GM18511 (cell line): Measurements from ENCODE around the gene PDCD11.
"Not testable (repeated sequence)": the region's sequence is repeated elsewhere in the genome, so short reads cannot be mapped to it uniquely, and the experiment has no call there.

Experiments
- ATAC-seq: cut with Tn5 transposase; IDR thresholded peaks from one replicate; pipeline ENCODE4 v1.9.1; 2021; ENCODE audit warnings: mild to moderate bottlenecking, moderate library complexity; ENCODE audit not compliant: unreplicated experiment

The PDCD11 gene

DNA sequence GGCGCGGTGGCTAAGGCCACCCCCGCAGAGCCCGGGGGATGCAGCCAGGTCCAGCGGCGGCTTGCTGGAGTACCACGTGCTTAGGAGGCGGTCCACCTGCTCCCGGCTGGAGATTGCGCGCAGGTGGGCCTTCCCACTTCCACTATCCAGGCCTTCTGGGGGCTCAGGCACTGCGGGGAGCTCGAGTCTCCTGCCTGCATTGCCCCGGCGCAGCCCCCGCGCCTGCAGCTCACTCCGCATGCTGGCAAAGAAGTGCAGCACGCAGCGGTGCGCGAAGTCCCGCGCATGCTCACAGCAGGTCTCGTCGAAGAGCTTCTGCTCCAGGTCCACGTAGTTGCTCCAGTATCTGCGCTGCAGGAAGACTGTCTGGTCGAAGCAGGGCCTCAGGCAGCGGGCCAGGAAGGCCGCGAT is 76.8 kb downstream of the PDCD11 start:
- no peak for ATAC-seq

DNA sequence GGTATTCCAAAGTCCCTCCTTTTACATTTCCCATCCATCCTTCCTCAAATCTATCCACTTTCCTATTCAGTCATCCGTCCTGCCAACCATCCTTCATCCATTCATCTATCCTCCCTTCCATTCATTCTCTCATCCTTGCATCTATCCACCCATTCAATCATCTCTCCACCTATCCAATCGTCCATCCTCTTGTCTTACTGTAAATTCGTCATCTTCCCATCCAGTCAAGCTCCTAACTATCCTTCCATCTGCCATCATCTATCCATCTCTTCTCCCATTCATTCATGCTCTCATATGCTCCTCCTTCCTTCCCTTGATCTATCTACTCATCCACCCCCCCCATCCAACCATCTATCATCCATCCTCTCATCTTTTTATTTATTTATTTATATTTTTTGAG is 77.7 kb downstream of the PDCD11 start:
- no peak for ATAC-seq

DNA sequence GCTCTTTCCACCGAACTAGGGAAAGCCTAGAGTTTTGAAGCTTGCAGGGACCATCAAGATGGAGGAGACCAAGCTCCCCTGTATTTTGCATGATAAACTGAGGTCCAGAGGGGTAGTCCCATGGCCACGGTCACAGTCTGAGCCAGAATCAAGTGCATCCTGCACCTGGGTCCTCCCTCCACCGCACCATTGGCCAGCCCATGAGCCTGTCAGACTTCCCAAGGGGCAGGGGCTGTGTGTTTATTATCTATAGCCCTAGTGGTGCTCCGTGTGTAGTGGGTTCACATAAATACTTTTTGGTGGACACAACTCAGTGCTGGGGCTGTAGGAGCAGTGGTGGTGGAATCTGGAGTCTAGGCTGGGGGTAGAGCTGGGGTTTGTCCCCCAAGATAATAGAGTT is 79.0 kb downstream of the PDCD11 start:
- ATAC-seq, result no peak

DNA sequence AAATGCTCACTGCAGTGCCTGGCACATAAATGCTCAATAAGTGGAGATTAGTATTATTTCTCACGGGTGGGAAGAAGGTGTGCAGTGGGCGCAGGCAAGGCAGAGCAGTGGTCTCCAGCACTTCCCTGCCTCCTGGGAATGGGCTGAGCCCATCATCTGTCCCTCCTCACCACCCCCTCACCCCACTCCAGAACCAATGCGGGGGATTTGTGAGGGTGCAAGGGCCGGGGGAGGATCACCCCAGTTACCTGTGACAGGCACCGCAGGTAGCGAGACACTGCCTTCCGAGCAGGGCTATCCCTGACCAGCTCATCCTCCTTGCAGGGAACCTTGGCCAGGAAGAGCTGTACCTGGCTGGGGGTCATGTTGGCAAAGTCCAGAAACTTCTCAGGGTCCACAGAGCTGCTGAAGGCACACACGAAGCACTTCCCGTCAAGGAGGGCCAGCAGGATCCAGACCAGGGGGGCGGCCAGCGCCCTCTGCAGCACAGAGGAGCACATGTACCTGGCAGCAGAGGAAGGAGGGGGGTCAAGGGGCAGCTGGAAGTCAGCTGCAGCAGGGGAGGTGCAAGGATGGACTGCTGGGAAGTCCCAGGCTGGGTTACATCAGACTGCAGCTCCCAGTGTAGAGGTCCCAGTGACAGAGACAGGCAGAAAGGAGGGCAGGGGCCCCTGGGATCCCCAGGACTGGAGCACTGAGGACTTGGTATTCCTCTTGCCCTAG is 79.8 kb downstream of the PDCD11 start:
- peak; percentile 45 for ATAC-seq

DNA sequence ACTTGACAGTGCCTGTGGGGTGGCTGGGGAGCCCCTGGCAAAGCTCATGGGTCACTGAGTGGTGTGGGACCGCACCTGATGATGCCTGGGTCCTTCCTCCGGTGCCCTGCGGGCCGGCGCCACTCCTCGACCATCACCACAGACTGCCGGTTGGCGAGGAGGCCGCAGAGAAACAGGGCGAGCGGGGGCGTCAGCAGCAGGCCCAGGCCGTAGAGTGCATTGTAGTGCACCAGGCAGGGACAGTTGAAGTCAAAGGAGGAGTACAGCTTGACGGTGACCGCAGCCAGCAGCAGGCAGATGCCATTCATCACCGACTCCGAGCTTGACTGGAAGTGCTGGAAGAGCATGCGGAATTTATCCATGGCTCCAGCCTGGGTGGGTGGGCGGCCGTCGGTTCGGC is 82.2 kb downstream of the PDCD11 start:
- ATAC-seq, result no peak

DNA sequence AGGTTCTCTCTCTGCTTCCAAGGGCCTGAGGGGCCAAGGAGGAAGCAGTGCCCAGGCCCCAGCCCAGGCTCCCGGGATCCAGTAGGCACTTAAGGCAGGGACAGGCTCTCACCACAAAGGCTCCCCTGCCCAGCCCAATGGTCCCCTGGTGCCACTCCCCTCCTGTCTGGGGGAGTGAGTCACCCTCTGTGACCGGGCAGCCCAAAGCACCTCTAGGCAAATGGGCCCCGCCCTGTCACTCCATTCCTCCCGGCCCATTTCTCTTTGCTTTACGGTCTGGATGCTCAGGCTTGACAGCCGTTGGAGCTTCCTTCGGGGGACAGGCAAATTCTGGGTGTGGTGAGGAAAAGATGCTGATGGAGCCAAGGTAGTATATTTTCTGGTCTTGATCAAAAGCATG is 82.7 kb downstream of the PDCD11 start, which contains the start of gene CALHM3:
Gene CALHM3, minus strand, starts transcription at position 106 of the 400 bp plus-strand sequence. CDS start 208 bp downstream, outside the sequence.
- ATAC-seq, result no peak

DNA sequence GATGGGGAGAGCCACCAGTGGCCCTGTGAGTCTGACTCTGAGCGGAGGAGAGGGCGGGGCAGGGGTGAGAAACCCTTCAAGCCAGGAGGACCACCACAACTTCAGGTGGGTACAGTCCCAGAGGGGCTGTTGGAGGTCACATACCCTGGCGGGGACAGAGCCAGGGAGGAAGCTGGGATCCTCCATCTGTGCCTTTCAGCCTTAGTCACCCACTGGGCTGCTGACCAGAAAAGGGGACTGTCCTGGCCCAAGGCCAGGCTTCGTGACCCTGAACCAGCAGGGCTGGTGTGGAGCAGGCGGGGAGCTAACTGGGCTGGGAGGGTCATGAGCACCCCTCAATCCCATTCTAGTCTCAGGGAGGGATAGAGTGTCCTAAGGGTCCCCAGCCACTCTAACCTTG is 84.1 kb downstream of the PDCD11 start:
- ATAC-seq, result no peak

DNA sequence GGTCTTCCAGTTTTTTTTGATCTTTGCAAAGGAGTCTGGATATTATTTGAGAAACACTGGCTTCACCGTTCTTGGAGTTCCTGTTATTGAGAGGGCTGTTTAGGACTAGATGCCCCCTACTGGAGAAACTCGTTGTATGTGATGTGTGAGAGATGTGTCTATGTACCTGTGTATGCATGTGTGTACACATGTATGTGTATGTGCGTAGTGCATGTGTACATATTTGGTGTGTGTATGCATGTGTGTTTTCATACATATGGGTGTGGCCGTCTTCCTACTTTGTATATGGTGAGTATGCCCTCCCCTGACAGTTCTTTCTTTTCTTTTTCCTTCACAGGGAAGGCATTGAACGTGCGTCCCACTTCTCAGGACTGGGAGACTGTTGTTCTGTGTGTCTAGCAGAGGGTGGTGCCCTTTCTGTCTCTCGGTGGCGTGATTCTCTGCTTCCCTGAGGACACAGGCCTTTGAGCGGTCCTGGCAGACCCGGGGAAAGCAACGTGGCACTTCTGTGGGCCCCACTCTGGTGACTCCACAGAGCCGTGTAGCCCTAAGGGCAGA is 85.6 kb downstream of the PDCD11 start:
- peak; percentile 67 for ATAC-seq

DNA sequence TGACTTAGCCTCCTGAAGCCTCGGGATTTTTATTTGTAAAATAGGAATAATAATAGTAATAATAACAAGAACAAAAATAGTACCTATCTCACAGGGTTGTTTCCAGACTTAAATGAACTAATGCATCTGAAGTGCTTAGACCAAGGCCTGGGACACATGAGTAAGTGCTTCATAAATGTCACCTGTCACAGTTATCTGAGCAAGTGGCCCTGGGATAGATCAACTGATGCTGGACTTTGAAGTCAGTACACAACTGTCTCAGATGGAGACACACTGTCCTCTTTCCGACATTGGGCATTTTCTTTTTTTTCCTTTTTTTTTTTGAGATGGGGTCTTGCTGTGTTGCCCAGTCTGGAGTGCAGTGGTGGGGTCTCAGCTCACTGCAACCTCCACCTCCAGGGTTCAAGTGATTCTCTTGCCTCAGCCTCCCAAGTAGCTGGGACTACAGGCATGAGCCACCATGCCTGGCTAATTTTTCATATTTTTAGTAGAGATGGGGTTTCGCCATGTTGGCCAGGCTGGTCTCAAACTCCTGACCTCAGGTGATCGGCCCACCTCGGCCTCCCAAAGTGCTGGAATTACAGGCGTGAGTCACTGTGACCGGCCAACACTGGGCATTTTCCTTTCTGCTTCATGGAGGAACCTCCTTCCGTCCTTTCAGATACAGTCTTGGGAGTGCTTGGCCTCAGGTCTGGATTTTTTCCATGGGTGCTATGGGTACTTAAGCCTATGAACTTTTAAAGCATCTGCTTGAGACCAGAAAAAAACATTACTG is 90.4 kb downstream of the PDCD11 start:
- ATAC-seq, result not testable (repeated sequence)

DNA sequence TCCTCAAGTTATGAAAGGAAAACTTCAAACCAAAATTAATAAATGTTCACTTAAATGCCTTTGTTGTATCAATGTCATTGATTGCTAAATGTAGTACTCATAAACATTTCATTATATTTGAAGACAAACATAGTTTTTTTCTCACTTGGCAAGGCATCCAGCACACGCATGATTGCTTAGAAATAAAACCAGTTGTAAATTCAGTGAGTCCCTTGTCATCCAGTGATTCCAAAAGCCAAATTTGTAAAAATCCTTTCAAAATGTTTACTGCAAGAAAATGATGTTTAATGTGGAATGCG is 90.9 kb downstream of the PDCD11 start:
- no peak for ATAC-seq

DNA sequence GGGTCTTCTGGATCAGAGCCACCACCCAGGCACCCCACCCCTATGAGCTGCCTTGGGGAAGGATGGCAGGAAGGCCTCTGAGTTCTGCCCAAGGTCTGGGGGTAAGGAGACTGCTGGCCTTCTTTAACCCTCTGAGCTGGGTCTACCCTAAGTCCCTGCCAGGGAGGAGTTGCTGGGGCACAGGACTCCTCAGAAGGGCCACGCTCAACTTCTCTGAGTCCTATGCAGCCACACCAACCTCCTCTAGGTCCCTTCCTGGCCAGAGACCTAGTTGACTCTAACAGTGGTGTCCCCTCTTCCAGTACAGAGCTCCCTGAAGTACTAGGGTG is 94.5 kb downstream of the PDCD11 start:
- ATAC-seq, result peak; percentile 35

DNA sequence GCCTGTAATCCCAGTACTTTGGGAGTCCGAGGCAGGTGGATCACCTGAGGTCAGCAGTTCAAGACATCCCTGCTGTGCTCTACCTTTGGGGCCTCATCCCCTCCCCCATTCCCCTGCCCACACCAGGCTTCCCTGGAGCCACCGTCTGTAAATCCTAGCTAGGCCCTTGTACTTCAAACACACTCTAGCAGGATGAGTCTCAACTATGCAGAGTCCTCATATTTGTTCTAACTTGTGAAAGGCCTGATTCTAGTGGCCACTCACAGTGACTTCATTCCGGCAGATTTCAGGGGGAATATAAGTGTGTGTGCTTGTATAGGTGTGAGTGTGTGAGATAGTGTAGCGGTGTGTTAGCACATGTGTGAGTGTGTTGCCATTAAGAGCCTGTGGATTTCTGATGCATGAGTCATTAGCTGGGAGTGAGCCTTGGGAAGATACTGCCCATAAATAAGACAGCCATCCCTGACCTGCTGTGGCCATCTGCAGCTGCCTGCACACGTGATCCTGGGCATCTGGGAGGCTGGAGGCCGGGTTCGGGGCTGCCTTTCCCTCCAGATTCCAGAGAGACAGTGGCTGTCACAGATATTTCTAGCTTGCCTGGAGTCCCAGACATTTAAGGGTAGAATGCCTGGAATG is 95.4 kb downstream of the PDCD11 start:
- ATAC-seq, result no peak

DNA sequence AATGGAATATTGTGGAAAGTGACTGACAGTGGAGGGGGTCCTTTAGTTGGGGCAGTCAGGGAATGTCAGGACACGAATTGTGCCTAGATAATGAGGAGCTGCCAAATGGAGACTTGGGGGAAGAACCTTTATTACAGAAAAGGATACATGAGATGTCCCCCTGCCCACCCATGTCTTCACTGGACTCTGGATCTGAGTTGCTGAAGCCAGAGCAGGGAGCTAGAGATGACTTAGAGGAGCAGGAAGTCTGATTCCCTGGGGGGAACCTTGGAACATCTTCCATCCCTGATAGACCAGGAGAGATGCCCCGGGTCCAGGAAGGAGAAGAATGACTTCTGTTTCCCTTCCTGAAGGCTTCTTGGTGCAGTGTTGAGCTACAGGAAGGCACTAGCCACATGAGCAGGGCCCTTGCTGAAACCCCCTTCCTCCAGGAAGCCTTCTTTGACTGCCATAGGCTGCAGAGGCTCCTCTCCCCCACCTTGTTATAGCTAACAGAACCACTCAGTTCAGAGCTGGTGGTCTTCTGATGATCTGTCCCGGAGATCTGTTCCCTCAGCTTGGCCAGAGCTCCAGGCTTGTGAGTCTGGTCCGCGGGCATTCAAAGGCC is 96.3 kb downstream of the PDCD11 start:
- no peak for ATAC-seq

DNA sequence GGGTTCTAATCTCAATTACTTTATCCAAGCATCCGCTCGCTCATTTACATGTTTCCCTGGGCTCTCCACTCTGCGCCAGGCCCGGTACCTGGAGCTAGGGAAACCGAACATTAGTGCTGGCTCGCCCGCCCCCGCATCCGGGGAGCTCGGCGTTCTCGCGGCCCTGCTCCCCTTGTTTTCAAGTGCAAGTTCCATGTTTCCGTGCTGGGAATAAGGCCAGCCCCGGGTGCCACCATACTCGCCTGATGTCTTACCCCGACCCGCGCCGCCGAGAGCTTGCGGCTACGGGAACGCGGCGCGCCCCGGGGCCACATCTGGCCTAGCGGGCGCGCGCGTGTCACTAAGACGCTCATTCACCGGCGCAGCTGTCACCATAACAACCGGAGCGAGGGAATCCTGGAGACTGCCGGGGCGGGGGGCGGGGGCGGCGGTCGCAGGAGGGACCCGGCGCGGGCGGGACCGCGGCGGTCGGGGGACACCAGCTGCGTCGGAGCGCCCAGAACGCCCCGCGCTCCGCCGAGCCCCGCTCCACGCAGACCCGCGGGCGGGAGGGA is 97.0 kb downstream of the PDCD11 start, which contains the start of gene NEURL1:
Gene NEURL1, plus strand, starts transcription at position 344 of the 554 bp plus-strand sequence. CDS start 683 bp downstream, outside the sequence.
- no peak for ATAC-seq

DNA sequence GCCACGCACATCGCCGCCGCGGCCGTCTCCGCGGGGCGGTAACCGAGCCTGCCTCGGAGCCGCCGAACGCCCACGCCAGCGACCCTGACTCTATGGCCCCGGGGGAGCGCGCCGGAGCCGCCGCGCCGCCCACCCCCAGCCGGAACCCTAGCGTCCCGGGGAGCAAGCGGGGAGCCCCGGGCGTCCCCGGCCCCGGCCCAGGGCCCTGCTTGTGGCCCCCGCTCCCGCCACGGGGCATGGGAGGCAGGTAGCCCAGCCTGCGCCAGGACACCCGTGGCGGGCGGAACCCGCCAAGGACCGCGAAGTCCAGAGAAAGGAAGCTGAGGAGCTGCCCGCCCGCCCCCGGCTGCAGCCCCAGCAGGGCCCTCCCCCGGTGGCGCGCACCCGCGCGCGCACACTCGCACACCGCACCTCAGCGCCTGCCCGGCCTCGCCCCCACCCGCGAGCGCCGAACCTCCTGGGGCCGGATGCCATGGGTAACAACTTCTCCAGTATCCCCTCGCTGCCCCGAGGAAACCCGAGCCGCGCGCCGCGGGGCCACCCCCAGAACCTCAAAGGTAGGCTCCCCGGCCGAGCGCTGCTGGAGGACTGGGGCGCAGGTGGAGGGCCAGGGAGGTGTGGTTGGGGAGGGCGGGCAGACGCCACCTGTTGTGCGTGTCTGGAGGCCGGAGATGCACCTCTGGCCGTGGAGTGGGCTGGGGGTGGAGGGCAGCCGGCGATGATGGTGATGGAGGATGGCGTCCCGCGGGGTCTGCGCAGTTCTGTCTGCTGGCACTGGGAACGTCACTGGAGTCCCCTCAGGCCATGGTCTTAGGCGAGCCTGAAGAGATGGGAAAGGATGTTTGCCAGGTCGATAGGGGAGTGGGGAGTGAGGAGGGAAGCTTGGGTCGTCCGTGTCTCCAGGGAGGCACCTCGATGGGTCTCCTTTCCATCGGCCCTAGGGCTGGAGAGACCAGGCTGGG is 97.8 kb downstream of the PDCD11 start:
- no peak for ATAC-seq

DNA sequence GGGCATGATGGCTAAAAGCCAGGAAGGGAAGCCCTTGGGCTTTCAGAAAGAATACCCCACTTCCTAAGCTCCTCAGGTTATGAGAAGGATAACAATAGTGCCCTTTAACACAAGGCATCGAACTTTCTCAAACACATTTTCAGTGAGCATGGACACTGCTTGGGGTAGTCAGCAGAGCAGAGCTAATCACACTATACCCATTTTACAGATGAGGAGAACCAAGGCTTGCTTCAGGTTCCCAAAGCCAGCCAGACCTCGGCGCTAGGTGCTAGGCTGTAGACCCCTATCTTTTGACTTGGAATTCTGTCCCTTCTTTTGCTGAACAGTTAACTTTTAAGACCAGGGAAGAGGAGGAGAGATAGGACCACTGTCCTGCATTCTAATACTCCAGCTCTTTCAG is 98.9 kb downstream of the PDCD11 start:
- no peak for ATAC-seq
